HepG2 (cell line): ENCODE data around the gene PRCD. TPM values are rescaled to one million over a fixed set of nuclear protein-coding genes. Genes with fewer than 3 reads are reported as not detected.

ENCODE experiments used
- CBFB ChIP-seq: sonication (generic); formaldehyde crosslinking; IDR thresholded peaks from 2 replicates; pipeline ENCODE4 v1.4.0; 2020; ENCODE audit warnings: missing genetic modification reagents
- KAT8 ChIP-seq: IDR thresholded peaks from 2 replicates; pipeline ENCODE4 v1.6.1; 2016; ENCODE audit warnings: missing genetic modification reagents, missing compliant biosample characterization
- KMT2A ChIP-seq: sonication (generic); formaldehyde crosslinking; IDR thresholded peaks from 2 replicates; pipeline ENCODE4 v1.4.0; 2020; ENCODE audit warnings: missing genetic modification reagents
- MED8 ChIP-seq: sonication (generic); formaldehyde crosslinking; IDR thresholded peaks from 2 replicates; pipeline ENCODE4 v1.8.1; 2023; ENCODE audit warnings: mild to moderate bottlenecking, missing genetic modification reagents; ENCODE audit not compliant: insufficient replicate concordance
- MEF2D ChIP-seq: sonication (generic); formaldehyde crosslinking; IDR thresholded peaks from 2 replicates; pipeline ENCODE4 v1.5.1; 2020; ENCODE audit warnings: mild to moderate bottlenecking, missing genetic modification reagents
- PHB2 ChIP-seq: fragments of 450-650 bp; IDR thresholded peaks from 2 replicates; pipeline ENCODE4 v1.6.1; 2018; ENCODE audit not compliant: partially characterized antibody
- RBM39 ChIP-seq: fragments of 200-400 bp; formaldehyde crosslinking; IDR thresholded peaks from one replicate; pipeline ENCODE4 v1.6.1; 2018; ENCODE audit warnings: antibody characterized with exemption, mild to moderate bottlenecking, low read depth, low read length; ENCODE audit not compliant: poor library complexity, severe bottlenecking
- SP140L ChIP-seq: sonication (generic); formaldehyde crosslinking; IDR thresholded peaks from 2 replicates; pipeline ENCODE4 v1.4.0; 2020; ENCODE audit warnings: missing genetic modification reagents, borderline replicate concordance
- ZNF124 ChIP-seq: sonication (generic); formaldehyde crosslinking; IDR thresholded peaks from 2 replicates; pipeline ENCODE4 v1.4.0; 2020; ENCODE audit warnings: missing genetic modification reagents
- ZNF232 ChIP-seq: sonication (generic); formaldehyde crosslinking; IDR thresholded peaks from 2 replicates; pipeline ENCODE4 v1.4.0; 2020; ENCODE audit warnings: missing genetic modification reagents, borderline replicate concordance
- polyA plus RNA-seq, 8 experiments: library from polyadenylated mRNA; depleted of rRNA in 3 of 8; stranded (reverse) in 7 of 8; unstranded in 1 of 8; fragments of >200 nt; fragmentation: Illumina TruSeq in 4 of 8; extraction: Trizol in 4 of 8; gene quantifications; 2 replicates each; pipeline versions ENCODE4 v1.2.1 to v1.2.3, GENCODE V29; 2011 to 2016; ENCODE audit warnings: low read depth in 4 of 8, missing spikeins in 1 of 8, mixed read lengths in 1 of 8; ENCODE audit not compliant: insufficient read depth in 1 of 8
- total RNA-seq, 5 experiments: library from RNA; depleted of rRNA; stranded (reverse); fragments of >200 nt; fragmentation: Illumina TruSeq; extraction: Trizol; gene quantifications; 2 replicates each; pipeline ENCODE4 v1.2.3, GENCODE V29; 2016; ENCODE audit warnings: low read depth in 1 of 5
- TF ChIP-seq, protein P1 (sequence below): sonication (generic); formaldehyde crosslinking; IDR thresholded peaks from 2 replicates; pipeline ENCODE4 v1.8.1; 2023; ENCODE audit warnings: mild to moderate bottlenecking, missing genetic modification reagents
- TF ChIP-seq, protein P2 (sequence below): IDR thresholded peaks from 2 replicates; pipeline ENCODE4 v1.6.1; 2016; ENCODE audit warnings: missing genetic modification reagents, missing compliant biosample characterization
- TF ChIP-seq, protein P3 (sequence below): sonication (generic); formaldehyde crosslinking; IDR thresholded peaks from 2 replicates; pipeline ENCODE4 v1.4.0; 2020; ENCODE audit warnings: missing genetic modification reagents, borderline replicate concordance
- TF ChIP-seq, protein P4 (sequence below): sonication (generic); formaldehyde crosslinking; IDR thresholded peaks from 2 replicates; pipeline ENCODE4 v1.4.0; 2020; ENCODE audit warnings: low read depth, mild to moderate bottlenecking, missing genetic modification reagents
- TF ChIP-seq, protein P5 (sequence below): sonication (generic); formaldehyde crosslinking; IDR thresholded peaks from 2 replicates; pipeline ENCODE4 v1.4.0; 2020; ENCODE audit warnings: missing genetic modification reagents
- TF ChIP-seq, protein P6 (sequence below): sonication (generic); formaldehyde crosslinking; conservative IDR thresholded peaks from 2 replicates; pipeline ENCODE4 v1.4.0; 2020; ENCODE audit warnings: missing genetic modification reagents
- TF ChIP-seq, protein P7 (sequence below): sonication (generic); formaldehyde crosslinking; IDR thresholded peaks from 2 replicates; pipeline ENCODE4 v1.4.0; 2020; ENCODE audit warnings: mild to moderate bottlenecking, missing genetic modification reagents

The PRCD gene
- total and polyA plus RNA-seq, 2 of the 13 experiments (the other 11 are each of a cell fraction or from before 2014, with no cell fraction given) = 0.51 TPM; not detected in 1

DNA sequence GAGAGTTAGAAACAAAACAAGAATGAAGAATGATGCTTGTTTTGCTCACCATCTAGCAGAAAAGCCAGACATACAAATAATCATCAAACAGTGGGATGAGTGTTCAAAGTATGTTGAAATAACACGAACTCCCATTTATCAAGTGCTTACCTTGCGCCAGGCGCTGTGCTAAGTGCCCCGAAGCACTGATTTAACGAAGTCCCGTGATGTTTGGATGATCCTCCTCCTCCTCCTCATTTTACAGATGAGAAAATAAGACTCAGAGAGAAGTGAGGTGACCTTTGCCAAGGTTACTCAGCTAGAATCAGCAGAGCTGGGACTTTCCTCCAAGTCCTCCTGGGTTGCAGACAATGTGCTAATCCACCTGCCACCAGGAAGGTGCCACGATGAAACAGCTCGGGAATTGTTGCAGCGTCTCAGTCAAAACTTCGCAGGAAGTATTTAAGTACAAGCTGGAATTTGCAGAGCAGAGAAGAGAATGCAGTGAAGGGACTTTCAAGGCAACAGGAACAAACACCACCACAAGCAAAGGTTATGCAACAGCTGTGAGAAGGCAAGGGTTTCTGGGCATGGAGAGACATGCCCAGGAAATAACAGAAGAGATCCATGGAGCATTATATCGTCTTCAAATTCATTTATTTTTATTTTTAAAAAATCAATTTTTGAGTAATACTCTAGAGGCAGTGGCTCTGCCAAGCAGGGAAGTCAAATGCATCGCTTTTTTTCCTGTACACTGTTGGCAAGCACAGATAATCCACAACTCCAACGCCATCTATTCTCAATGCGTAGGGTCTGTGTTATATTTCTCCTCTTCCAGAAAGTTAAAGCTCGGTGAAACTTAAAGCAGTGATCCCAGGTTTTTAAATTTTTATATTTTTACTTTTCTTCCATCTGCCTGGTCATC, 11.1 kb downstream of the PRCD start (continued):
- TF ChIP-seq ZNF232 (CRISPR knock-in tag) (peak; percentile 58; the same call in 1 of the 2 replicates), MEF2D (CRISPR knock-in tag) (peak; percentile 57), PHB2 (no peak), SP140L (no peak), CBFB (CRISPR knock-in tag) (no peak), KAT8 (peak; percentile 59), KMT2A (peak; percentile 79; the same call in 1 of the 2 replicates), RBM39 (no peak), ZNF124 (peak; percentile 84), MED8 (peak; percentile 37)
- TF ChIP-seq, protein P1, sequence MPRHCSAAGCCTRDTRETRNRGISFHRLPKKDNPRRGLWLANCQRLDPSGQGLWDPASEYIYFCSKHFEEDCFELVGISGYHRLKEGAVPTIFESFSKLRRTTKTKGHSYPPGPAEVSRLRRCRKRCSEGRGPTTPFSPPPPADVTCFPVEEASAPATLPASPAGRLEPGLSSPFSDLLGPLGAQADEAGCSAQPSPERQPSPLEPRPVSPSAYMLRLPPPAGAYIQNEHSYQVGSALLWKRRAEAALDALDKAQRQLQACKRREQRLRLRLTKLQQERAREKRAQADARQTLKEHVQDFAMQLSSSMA (CRISPR knock-in tag) = no peak
- TF ChIP-seq, protein P2, sequence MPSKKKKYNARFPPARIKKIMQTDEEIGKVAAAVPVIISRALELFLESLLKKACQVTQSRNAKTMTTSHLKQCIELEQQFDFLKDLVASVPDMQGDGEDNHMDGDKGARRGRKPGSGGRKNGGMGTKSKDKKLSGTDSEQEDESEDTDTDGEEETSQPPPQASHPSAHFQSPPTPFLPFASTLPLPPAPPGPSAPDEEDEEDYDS = peak; percentile 86
- TF ChIP-seq, protein P3, sequence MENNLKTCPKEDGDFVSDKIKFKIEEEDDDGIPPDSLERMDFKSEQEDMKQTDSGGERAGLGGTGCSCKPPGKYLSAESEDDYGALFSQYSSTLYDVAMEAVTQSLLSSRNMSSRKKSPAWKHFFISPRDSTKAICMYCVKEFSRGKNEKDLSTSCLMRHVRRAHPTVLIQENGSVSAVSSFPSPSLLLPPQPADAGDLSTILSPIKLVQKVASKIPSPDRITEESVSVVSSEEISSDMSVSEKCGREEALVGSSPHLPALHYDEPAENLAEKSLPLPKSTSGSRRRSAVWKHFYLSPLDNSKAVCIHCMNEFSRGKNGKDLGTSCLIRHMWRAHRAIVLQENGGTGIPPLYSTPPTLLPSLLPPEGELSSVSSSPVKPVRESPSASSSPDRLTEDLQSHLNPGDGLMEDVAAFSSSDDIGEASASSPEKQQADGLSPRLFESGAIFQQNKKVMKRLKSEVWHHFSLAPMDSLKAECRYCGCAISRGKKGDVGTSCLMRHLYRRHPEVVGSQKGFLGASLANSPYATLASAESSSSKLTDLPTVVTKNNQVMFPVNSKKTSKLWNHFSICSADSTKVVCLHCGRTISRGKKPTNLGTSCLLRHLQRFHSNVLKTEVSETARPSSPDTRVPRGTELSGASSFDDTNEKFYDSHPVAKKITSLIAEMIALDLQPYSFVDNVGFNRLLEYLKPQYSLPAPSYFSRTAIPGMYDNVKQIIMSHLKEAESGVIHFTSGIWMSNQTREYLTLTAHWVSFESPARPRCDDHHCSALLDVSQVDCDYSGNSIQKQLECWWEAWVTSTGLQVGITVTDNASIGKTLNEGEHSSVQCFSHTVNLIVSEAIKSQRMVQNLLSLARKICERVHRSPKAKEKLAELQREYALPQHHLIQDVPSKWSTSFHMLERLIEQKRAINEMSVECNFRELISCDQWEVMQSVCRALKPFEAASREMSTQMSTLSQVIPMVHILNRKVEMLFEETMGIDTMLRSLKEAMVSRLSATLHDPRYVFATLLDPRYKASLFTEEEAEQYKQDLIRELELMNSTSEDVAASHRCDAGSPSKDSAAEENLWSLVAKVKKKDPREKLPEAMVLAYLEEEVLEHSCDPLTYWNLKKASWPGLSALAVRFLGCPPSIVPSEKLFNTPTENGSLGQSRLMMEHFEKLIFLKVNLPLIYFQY (CRISPR knock-in tag) = peak; percentile 24; the same call in 1 of the 2 replicates
- TF ChIP-seq, protein P4, sequence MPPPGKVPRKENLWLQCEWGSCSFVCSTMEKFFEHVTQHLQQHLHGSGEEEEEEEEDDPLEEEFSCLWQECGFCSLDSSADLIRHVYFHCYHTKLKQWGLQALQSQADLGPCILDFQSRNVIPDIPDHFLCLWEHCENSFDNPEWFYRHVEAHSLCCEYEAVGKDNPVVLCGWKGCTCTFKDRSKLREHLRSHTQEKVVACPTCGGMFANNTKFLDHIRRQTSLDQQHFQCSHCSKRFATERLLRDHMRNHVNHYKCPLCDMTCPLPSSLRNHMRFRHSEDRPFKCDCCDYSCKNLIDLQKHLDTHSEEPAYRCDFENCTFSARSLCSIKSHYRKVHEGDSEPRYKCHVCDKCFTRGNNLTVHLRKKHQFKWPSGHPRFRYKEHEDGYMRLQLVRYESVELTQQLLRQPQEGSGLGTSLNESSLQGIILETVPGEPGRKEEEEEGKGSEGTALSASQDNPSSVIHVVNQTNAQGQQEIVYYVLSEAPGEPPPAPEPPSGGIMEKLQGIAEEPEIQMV = peak; percentile 77; the same call in 1 of the 2 replicates
- TF ChIP-seq, protein P5, sequence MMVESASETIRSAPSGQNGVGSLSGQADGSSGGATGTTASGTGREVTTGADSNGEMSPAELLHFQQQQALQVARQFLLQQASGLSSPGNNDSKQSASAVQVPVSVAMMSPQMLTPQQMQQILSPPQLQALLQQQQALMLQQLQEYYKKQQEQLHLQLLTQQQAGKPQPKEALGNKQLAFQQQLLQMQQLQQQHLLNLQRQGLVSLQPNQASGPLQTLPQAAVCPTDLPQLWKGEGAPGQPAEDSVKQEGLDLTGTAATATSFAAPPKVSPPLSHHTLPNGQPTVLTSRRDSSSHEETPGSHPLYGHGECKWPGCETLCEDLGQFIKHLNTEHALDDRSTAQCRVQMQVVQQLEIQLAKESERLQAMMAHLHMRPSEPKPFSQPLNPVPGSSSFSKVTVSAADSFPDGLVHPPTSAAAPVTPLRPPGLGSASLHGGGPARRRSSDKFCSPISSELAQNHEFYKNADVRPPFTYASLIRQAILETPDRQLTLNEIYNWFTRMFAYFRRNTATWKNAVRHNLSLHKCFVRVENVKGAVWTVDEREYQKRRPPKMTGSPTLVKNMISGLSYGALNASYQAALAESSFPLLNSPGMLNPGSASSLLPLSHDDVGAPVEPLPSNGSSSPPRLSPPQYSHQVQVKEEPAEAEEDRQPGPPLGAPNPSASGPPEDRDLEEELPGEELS (CRISPR knock-in tag) = peak; percentile 95
- TF ChIP-seq, protein P6, sequence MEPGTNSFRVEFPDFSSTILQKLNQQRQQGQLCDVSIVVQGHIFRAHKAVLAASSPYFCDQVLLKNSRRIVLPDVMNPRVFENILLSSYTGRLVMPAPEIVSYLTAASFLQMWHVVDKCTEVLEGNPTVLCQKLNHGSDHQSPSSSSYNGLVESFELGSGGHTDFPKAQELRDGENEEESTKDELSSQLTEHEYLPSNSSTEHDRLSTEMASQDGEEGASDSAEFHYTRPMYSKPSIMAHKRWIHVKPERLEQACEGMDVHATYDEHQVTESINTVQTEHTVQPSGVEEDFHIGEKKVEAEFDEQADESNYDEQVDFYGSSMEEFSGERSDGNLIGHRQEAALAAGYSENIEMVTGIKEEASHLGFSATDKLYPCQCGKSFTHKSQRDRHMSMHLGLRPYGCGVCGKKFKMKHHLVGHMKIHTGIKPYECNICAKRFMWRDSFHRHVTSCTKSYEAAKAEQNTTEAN (CRISPR knock-in tag) = no peak; the same call in 1 of the 2 replicates
- TF ChIP-seq, protein P7, sequence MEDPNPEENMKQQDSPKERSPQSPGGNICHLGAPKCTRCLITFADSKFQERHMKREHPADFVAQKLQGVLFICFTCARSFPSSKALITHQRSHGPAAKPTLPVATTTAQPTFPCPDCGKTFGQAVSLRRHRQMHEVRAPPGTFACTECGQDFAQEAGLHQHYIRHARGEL (CRISPR knock-in tag) = 0 out of 2 replicates have a peak, but pooled peaks have one; percentile 41
